ENCODE measurements around the gene DSCAM.
"Not testable (repeated sequence)": the region's sequence is repeated elsewhere in the genome, so short reads cannot be mapped to it uniquely, and the experiment has no call there.

Gene DSCAM

GRCh38 chr21:40507978-40508377, 339.0 kb downstream of the DSCAM start:
- DNase-seq, result no peak

GRCh38 chr21:40505681-40506080, 341.3 kb downstream of the DSCAM start:
- DNase-seq, result no peak

- no peak for DNase-seq
Observed at GRCh38 chr21:40505244-40505643, 341.7 kb downstream of the DSCAM start.

GRCh38 chr21:40504825-40505224, 342.1 kb downstream of the DSCAM start:
- DNase-seq, result no peak

- DNase-seq, result no peak
Observed at GRCh38 chr21:40496116-40496515, 350.8 kb downstream of the DSCAM start.

GRCh38 chr21:40490408-40490807, 356.6 kb downstream of the DSCAM start:
- no peak for DNase-seq

- DNase-seq, result no peak
Observed at GRCh38 chr21:40489001-40489400, 358.0 kb downstream of the DSCAM start.

- no peak for DNase-seq
Observed at GRCh38 chr21:40481764-40482163, 365.2 kb downstream of the DSCAM start.

- no peak for DNase-seq
Observed at GRCh38 chr21:40474513-40474912, 372.4 kb downstream of the DSCAM start.

GRCh38 chr21:40472013-40472412, 374.9 kb downstream of the DSCAM start:
- no peak for DNase-seq

- no peak for DNase-seq
Observed at GRCh38 chr21:40471103-40471502, 375.9 kb downstream of the DSCAM start.

- DNase-seq, result no peak
Observed at GRCh38 chr21:40466893-40467483, 380.0 kb downstream of the DSCAM start.

GRCh38 chr21:40465382-40465781, 381.6 kb downstream of the DSCAM start:
- DNase-seq, result no peak

- no peak for DNase-seq
Observed at GRCh38 chr21:40463176-40463575, 383.8 kb downstream of the DSCAM start.

GRCh38 chr21:40461008-40461407, 385.9 kb downstream of the DSCAM start:
- no peak for DNase-seq

GRCh38 chr21:40457741-40458140, 389.2 kb downstream of the DSCAM start:
- no peak for DNase-seq

GRCh38 chr21:40454057-40454456, 392.9 kb downstream of the DSCAM start:
- no peak for DNase-seq

GRCh38 chr21:40453183-40453582, 393.8 kb downstream of the DSCAM start:
- DNase-seq, result no peak

GRCh38 chr21:40452548-40452947, 394.4 kb downstream of the DSCAM start:
- no peak for DNase-seq

- no peak for DNase-seq
Observed at GRCh38 chr21:40447016-40447415, 399.9 kb downstream of the DSCAM start.

- no peak for DNase-seq
Observed at GRCh38 chr21:40445349-40445921, 401.5 kb downstream of the DSCAM start.

- DNase-seq, result not testable (repeated sequence)
Observed at GRCh38 chr21:40439581-40439980, 407.4 kb downstream of the DSCAM start.

GRCh38 chr21:40438616-40439015, 408.3 kb downstream of the DSCAM start:
- no peak for DNase-seq

GRCh38 chr21:40436261-40436660, 410.7 kb downstream of the DSCAM start:
- DNase-seq, result no peak

GRCh38 chr21:40433538-40433937, 413.4 kb downstream of the DSCAM start:
- no peak for DNase-seq
